A549 (cell line): ENCODE results near the gene KCNK3. TPM values are rescaled to one million over a fixed set of nuclear protein-coding genes. Genes with fewer than 3 reads are reported as not detected.

Experiments used
- ATAC-seq, 2 experiments: fragments of 200-7000 bp in 1 of 2; fragments of >200 bp in 1 of 2; cut with Nextera tagmentation in 1 of 2; cut with Tn5 transposase in 1 of 2; 3 replicates each; pipeline versions ENCODE4 v1.8.0 to v1.9.1; 2018 to 2020; ENCODE audit warnings: mild to moderate bottlenecking in 1 of 2, moderate library complexity in 1 of 2
- CTCF ChIA-PET: fragments of 300-600 bp; sonication (Branson Sonifier 250); formaldehyde crosslinking; extraction: SDS; loops from one replicate; lab custom pipeline; 2021; ENCODE audit warnings: antibody characterized with exemption, inconsistent platforms; lab: Yijun Ruan, JAX
- POLR2A ChIA-PET: fragments of 350-600 bp; formaldehyde crosslinking; extraction: SDS; loops from one replicate; lab custom pipeline; 2021; ENCODE audit warnings: antibody characterized with exemption, inconsistent platforms; lab: Yijun Ruan, JAX
- DNase-seq, 2 experiments: peaks; one replicate each; pipeline versions ENCODE4 v3.0.0 to v3.0.0-alpha.2; 2011 to 2016; ENCODE audit warnings: low read depth in 1 of 2, low spot score in 1 of 2
- FAIRE-seq: peaks from 2 replicates; lab custom pipeline; 2011; peaks lifted over from hg19 to GRCh38; lab: Jason Lieb, UNC
- H3K27ac ChIP-seq, 2 experiments: fragments of >200 bp; sonication (Bioruptor Twin); formaldehyde crosslinking; 3 replicates each; pipeline ENCODE4 v1.5.1; 2016 to 2017
- H3K4me1 ChIP-seq: fragments of >200 bp; sonication (Bioruptor Twin); formaldehyde crosslinking; 3 replicates; pipeline ENCODE4 v1.6.1; 2016
- H3K4me2 ChIP-seq: fragments of >200 bp; sonication (Bioruptor Twin); formaldehyde crosslinking; 3 replicates; pipeline ENCODE4 v1.6.1; 2016
- H3K4me3 ChIP-seq: fragments of >200 bp; sonication (Bioruptor Twin); formaldehyde crosslinking; 3 replicates; pipeline ENCODE4 v1.5.1; 2016
- H3K9me3 ChIP-seq: fragments of >200 bp; sonication (Bioruptor Twin); formaldehyde crosslinking; 3 replicates; pipeline ENCODE4 v1.6.1; 2016
- BHLHE40 ChIP-seq: IDR thresholded peaks from 2 replicates; pipeline ENCODE4 v1.6.1; 2012; ENCODE audit warnings: low read depth, low read length, inconsistent platforms
- CEBPB ChIP-seq, 2 experiments: fragments of >200 bp in 1 of 2; sonication (Bioruptor Twin) in 1 of 2; formaldehyde crosslinking in 1 of 2; IDR thresholded peaks; 2 replicates each; pipeline ENCODE4 v1.6.1; 2012 to 2016
- CHD4 ChIP-seq: fragments of 200-600 bp; sonication (generic); IDR thresholded peaks from 2 replicates; pipeline ENCODE4 v1.6.1; 2016; ENCODE audit warnings: antibody characterized with exemption, mild to moderate bottlenecking, borderline replicate concordance
- EP300 ChIP-seq, 2 experiments: fragments of >200 bp; sonication (Bioruptor Twin); formaldehyde crosslinking; IDR thresholded peaks; 2 replicates in 1 of 2; 3 replicates in 1 of 2; pipeline ENCODE4 v1.6.1; 2016 to 2017
- ESRRA ChIP-seq: fragments of 150-350 bp; IDR thresholded peaks from 2 replicates; pipeline ENCODE4 v1.6.1; 2014; ENCODE audit warnings: mild to moderate bottlenecking, low read length, borderline replicate concordance
- FOSB ChIP-seq: fragments of 250-450 bp; sonication (Bioruptor Pico); IDR thresholded peaks from 2 replicates; pipeline ENCODE4 v1.5.0; 2020; ENCODE audit warnings: mild to moderate bottlenecking, moderate library complexity
- FOSL2 ChIP-seq, 2 experiments: fragments of 450-650 bp in 1 of 2; fragments of >200 bp in 1 of 2; sonication (Bioruptor Twin) in 1 of 2; formaldehyde crosslinking; IDR thresholded peaks; 2 replicates each; pipeline versions ENCODE4 v1.5.0 to v1.6.1; 2016 to 2020; ENCODE audit warnings: mild to moderate bottlenecking in 1 of 2, moderate library complexity in 1 of 2
- HDAC2 ChIP-seq: fragments of 200-600 bp; sonication (generic); IDR thresholded peaks from 2 replicates; pipeline ENCODE4 v1.6.1; 2016
- KDM5A ChIP-seq: fragments of 200-600 bp; sonication (generic); IDR thresholded peaks from 2 replicates; pipeline ENCODE4 v1.6.1; 2016; ENCODE audit warnings: antibody characterized with exemption, mild to moderate bottlenecking
- NFE2L2 ChIP-seq: fragments of 150-350 bp; conservative IDR thresholded peaks from 2 replicates; pipeline ENCODE4 v1.6.1; 2014; ENCODE audit warnings: low read length
- NR3C1 ChIP-seq: fragments of >200 bp; sonication (Bioruptor Twin); formaldehyde crosslinking; IDR thresholded peaks from 3 replicates; pipeline ENCODE4 v1.6.1; 2017
- POLR2AphosphoS2 ChIP-seq: conservative IDR thresholded peaks from 2 replicates; pipeline ENCODE4 v1.6.1; 2012; ENCODE audit warnings: low read length, improper control_type of control experiment, inconsistent platforms
- RARB ChIP-seq: fragments of 250-450 bp; sonication (Bioruptor Pico); IDR thresholded peaks from 2 replicates; pipeline ENCODE4 v1.8.0; 2021; ENCODE audit warnings: mild to moderate bottlenecking, moderate library complexity
- RNF2 ChIP-seq: fragments of 200-600 bp; sonication (generic); IDR thresholded peaks from 2 replicates; pipeline ENCODE4 v1.6.1; 2016; ENCODE audit warnings: low read depth, mild to moderate bottlenecking, antibody characterized with exemption, moderate library complexity, borderline replicate concordance
- TP53 ChIP-seq: fragments of 250-450 bp; sonication (Bioruptor Pico); IDR thresholded peaks from 2 replicates; pipeline ENCODE4 v1.5.0; 2021; ENCODE audit warnings: mild to moderate bottlenecking, moderate library complexity
- ZFP36 ChIP-seq: fragments of 450-650 bp; IDR thresholded peaks from 2 replicates; pipeline ENCODE4 v1.6.1; 2014; ENCODE audit warnings: borderline replicate concordance; ENCODE audit not compliant: partially characterized antibody
- WGBS: methylation state at CpG from one replicate; pipeline ENCODE4 v1.1.6; 2017; ENCODE audit errors: missing lambda C conversion rate; 5-methylcytosine and 5-hydroxymethylcytosine counted together
- polyA plus RNA-seq, 4 experiments: library from polyadenylated mRNA; depleted of rRNA in 3 of 4; stranded (reverse); fragments of >200 nt; fragmentation: RNase III in 1 of 4; extraction: RNeasy Plus Mini Kit Qiagen cat#74134 plus additional on column Dnase treatment in 1 of 4; gene quantifications; 2 replicates in 3 of 4; 3 replicates in 1 of 4; pipeline ENCODE4 v1.2.3, GENCODE V29; 2011 to 2017
- TF ChIP-seq, protein P1 (sequence below): fragments of 250-450 bp; sonication (Bioruptor Pico); IDR thresholded peaks from 2 replicates; pipeline ENCODE4 v1.5.0; 2021; ENCODE audit warnings: mild to moderate bottlenecking, moderate library complexity, borderline replicate concordance
- TF ChIP-seq, protein P2 (sequence below): IDR thresholded peaks from 2 replicates; pipeline ENCODE4 v1.6.1; 2012; ENCODE audit warnings: low read depth, borderline replicate concordance
- TF ChIP-seq, protein P3 (sequence below): IDR thresholded peaks from 2 replicates; pipeline ENCODE4 v1.6.1; 2012
- TF ChIP-seq, protein P4 (sequence below): fragments of >200 bp; sonication (Bioruptor Twin); formaldehyde crosslinking; IDR thresholded peaks from 3 replicates; pipeline ENCODE4 v1.5.1; 2016

Gene KCNK3
- polyA plus RNA-seq, 2 of the 4 experiments (the other 2 are of a cell fraction): 2.4 to 2.8 TPM

DNA sequence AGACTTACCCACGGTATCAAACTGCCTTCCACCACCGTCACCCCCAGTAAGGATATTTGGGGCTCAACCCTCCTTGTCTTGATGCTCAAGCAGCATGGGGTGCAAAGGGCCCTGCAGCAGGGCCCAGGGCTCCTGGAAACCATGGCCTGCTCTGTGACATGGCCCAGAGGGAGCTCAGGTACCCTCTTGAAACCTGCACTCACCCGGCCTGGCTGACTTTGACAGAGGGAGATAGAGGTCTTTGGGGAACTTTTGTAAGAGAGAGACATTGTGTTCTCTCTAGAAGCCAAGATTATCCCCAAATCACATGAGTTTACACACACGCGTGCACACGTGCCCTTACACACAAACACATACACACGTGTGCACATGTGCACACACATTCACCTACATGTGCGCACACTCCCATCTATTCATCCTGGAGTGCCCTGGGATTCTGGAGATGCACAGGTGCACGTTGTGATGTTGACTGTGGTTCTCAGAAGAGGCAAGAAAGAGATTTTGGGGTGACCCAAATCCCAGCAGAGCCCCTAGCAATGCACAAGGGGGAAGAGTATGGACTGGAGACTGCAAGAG lies 19.6 kb upstream of the KCNK3 start:
- no peak for FAIRE-seq
- POLR2A ChIA-PET: interaction anchor here (0.6 kb wide), 1 partner anchor 70 kb away, joined by 3 read pairs; no protein-coding TSS in a partner anchor
- Histone ChIP-seq H3K27ac (no peak overlapping the region), H3K9me3 (peaks cover 8% of the 10 kb centered on the region; the same call in 2 of the 3 replicates), H3K4me1 (peaks cover 20% of the 10 kb centered on the region), H3K4me3 (no peak overlapping the region), H3K4me2 (no peak overlapping the region)
- 67% methylated on average over 9 of the region's 9 CpGs for WGBS
- DNase-seq: no peak
- TF ChIP-seq, protein P1, sequence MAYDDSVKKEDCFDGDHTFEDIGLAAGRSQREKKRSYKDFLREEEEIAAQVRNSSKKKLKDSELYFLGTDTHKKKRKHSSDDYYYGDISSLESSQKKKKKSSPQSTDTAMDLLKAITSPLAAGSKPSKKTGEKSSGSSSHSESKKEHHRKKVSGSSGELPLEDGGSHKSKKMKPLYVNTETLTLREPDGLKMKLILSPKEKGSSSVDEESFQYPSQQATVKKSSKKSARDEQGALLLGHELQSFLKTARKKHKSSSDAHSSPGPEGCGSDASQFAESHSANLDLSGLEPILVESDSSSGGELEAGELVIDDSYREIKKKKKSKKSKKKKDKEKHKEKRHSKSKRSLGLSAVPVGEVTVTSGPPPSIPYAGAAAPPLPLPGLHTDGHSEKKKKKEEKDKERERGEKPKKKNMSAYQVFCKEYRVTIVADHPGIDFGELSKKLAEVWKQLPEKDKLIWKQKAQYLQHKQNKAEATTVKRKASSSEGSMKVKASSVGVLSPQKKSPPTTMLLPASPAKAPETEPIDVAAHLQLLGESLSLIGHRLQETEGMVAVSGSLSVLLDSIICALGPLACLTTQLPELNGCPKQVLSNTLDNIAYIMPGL (CRISPR knock-in tag): no peak
- TF ChIP-seq CHD4 (no peak), HDAC2 (no peak), EP300 (IDR thresholded peaks at IDR 0.05) (no peak), RARB (CRISPR knock-in tag) (no peak), KDM5A (no peak), POLR2AphosphoS2 (no peak), NR3C1 (no peak)
- TF ChIP-seq, protein P2, sequence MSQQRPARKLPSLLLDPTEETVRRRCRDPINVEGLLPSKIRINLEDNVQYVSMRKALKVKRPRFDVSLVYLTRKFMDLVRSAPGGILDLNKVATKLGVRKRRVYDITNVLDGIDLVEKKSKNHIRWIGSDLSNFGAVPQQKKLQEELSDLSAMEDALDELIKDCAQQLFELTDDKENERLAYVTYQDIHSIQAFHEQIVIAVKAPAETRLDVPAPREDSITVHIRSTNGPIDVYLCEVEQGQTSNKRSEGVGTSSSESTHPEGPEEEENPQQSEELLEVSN: no peak
- no peak for ATAC-seq
- CTCF ChIA-PET: interaction anchor here (1.3 to 2.1 kb wide), 3 partner anchors 14 to 95 kb away, joined by 3 to 7 read pairs (median 5); no protein-coding TSS in a partner anchor

DNA sequence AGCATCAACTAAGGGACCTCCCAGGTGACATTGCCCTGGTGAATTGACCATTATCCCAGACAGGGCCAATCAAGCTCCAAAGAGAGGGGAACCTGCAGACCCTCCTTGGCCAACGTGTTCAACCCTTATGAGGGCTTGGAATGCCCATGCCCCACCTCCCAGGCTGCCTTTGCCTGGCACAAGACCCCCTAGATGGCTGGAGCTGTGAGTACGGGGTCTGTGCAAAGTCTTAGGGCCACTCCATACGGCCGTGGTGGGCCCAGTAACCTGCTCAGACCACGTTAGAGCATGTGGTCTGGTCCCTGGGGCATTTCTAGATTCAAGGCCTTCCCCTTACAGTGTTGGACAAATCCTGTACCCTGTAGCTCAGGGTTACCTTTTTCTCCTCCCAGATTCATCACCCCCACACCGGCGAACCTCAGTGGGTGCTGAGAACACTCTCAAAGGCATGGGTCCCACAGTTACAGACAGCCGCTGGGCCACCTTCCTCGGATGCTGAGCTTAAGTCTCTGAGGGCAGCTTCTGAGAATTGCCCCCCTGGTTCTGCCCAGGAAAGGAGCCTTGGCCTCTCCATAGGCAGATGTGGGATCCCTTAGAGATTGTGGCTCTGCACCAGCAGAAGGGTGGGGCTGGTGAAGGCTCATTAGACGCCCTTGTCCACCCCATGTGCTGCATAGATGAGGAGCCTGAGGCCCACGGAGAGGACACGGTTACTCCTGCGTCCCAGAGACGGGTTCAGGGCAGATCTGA lies 18.3 kb upstream of the KCNK3 start:
- H3K27ac ChIP-seq: no peak overlapping the region
- ATAC-seq: no peak
- no peak overlapping the region for H3K4me3 ChIP-seq
- DNase-seq: no peak
- POLR2A ChIA-PET: no interaction called here
- peaks cover 8% of the 10 kb centered on the region; the same call in 2 of the 3 replicates for H3K9me3 ChIP-seq
- CTCF ChIA-PET: interaction anchor here (1.0 to 2.1 kb wide), 5 partner anchors 11 to 172 kb away, joined by 3 to 7 read pairs (median 4); no protein-coding TSS in a partner anchor
- FAIRE-seq: no peak
- TF ChIP-seq NFE2L2 (no peak), TP53 (CRISPR knock-in tag) (no peak), NR3C1 (no peak), POLR2AphosphoS2 (no peak), FOSL2 (IDR thresholded peaks at IDR 0.05) (no peak), FOSL2 (CRISPR knock-in tag; IDR thresholded peaks at IDR 0.05) (no peak), RNF2 (no peak), ZFP36 (no peak), FOSB (CRISPR knock-in tag) (no peak), ESRRA (no peak), BHLHE40 (no peak), CEBPB (IDR thresholded peaks at IDR 0.05) (no peak)
- TF ChIP-seq, protein P3, sequence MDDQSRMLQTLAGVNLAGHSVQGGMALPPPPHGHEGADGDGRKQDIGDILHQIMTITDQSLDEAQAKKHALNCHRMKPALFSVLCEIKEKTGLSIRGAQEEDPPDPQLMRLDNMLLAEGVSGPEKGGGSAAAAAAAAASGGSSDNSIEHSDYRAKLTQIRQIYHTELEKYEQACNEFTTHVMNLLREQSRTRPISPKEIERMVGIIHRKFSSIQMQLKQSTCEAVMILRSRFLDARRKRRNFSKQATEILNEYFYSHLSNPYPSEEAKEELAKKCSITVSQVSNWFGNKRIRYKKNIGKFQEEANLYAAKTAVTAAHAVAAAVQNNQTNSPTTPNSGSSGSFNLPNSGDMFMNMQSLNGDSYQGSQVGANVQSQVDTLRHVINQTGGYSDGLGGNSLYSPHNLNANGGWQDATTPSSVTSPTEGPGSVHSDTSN: no peak
- TF ChIP-seq, protein P4, sequence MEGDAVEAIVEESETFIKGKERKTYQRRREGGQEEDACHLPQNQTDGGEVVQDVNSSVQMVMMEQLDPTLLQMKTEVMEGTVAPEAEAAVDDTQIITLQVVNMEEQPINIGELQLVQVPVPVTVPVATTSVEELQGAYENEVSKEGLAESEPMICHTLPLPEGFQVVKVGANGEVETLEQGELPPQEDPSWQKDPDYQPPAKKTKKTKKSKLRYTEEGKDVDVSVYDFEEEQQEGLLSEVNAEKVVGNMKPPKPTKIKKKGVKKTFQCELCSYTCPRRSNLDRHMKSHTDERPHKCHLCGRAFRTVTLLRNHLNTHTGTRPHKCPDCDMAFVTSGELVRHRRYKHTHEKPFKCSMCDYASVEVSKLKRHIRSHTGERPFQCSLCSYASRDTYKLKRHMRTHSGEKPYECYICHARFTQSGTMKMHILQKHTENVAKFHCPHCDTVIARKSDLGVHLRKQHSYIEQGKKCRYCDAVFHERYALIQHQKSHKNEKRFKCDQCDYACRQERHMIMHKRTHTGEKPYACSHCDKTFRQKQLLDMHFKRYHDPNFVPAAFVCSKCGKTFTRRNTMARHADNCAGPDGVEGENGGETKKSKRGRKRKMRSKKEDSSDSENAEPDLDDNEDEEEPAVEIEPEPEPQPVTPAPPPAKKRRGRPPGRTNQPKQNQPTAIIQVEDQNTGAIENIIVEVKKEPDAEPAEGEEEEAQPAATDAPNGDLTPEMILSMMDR: no peak
- TF ChIP-seq, protein P1 (CRISPR knock-in tag): no peak
- H3K4me2 ChIP-seq: no peak overlapping the region
- H3K4me1 ChIP-seq: peaks cover 20% of the 10 kb centered on the region
- 49% methylated on average over 14 of the region's 14 CpGs for WGBS
